Peyer's patch (tissue), 4 donors: ENCODE data around the gene RAMAC. TPM values are rescaled to one million over a fixed set of nuclear protein-coding genes. Genes with fewer than 3 reads are reported as not detected.

Source experiments
- DNase-seq, 3 donors: peaks; one replicate each; pipeline ENCODE4 v3.0.0-alpha.2; 2017 to 2019
- H3K27ac ChIP-seq, 4 donors: fragments of 200-600 bp; sonication (generic); one replicate each; pipeline ENCODE4 v1.5.1; 2016 to 2019
- H3K27me3 ChIP-seq, 2 donors: fragments of 200-600 bp; sonication (generic); one replicate each; pipeline ENCODE4 v1.5.1; 2019
- H3K36me3 ChIP-seq, 3 donors: fragments of 200-600 bp; sonication (generic); one replicate each; pipeline ENCODE4 v1.5.1; 2016 to 2019
- H3K4me1 ChIP-seq, 4 donors: fragments of 200-600 bp; sonication (generic); one replicate each; pipeline ENCODE4 v1.5.1; 2016 to 2019
- H3K4me3 ChIP-seq, 4 donors: fragments of 200-600 bp; sonication (generic); 1 replicate in 3 of 4; 2 replicates in 1 of 4; pipeline ENCODE4 v1.5.1; 2016 to 2019; ENCODE audit warnings: mild to moderate bottlenecking in 1 of 4
- H3K9me3 ChIP-seq, 4 donors: fragments of 200-600 bp; sonication (generic); one replicate each; pipeline ENCODE4 v1.5.1; 2016 to 2019; ENCODE audit warnings: mild to moderate bottlenecking in 1 of 4
- CTCF ChIP-seq, 6 experiments: fragments of 450-650 bp in 4 of 6; fragments of 200-600 bp in 2 of 6; sonication (generic) in 1 of 6; IDR thresholded peaks; one replicate each; pipeline ENCODE4 v1.5.1; 2017 to 2019; ENCODE audit warnings: antibody characterized with exemption in 6 of 6, mild to moderate bottlenecking in 3 of 6, moderate library complexity in 1 of 6
- POLR2A ChIP-seq, 2 donors: fragments of 450-650 bp; IDR thresholded peaks; one replicate each; pipeline ENCODE4 v1.5.1; 2017; ENCODE audit warnings: antibody characterized with exemption in 2 of 2, mild to moderate bottlenecking in 2 of 2, moderate library complexity in 2 of 2
- total RNA-seq, 4 donors: library from RNA; depleted of rRNA; stranded (reverse); fragments of >200 nt; gene quantifications; one replicate each; pipeline ENCODE4 v1.1.0, GENCODE V29; 2016

The RAMAC gene
- total RNA-seq, 4 donors from 2014 or later = 4.5 to 13.0 (median 10.9) TPM

GRCh38 chr15:82944056-82944455 is 42.0 kb upstream of the RAMAC start:
- Histone ChIP-seq H3K27me3 (no peaks in the 10 kb centered on the region), H3K4me1 (no peaks in the 10 kb centered on the region), H3K4me3 (no peak overlapping the region), H3K27ac (no peak overlapping the region), H3K9me3 (no peaks in the 10 kb centered on the region), H3K36me3 (no peaks in the 10 kb centered on the region)
- no peak for DNase-seq
- TF ChIP-seq POLR2A (IDR thresholded peaks at IDR 0.05) (no peak), CTCF (IDR thresholded peaks at IDR 0.05) (no peak)

- Histone ChIP-seq H3K4me3 (no peak overlapping the region), H3K4me1 (no peaks in the 10 kb centered on the region), H3K27me3 (no peaks in the 10 kb centered on the region), H3K9me3 (no peaks in the 10 kb centered on the region), H3K36me3 (no peaks in the 10 kb centered on the region), H3K27ac (no peak overlapping the region)
- no peak for DNase-seq
- TF ChIP-seq CTCF (IDR thresholded peaks at IDR 0.05) = no peak
- no peak for TF ChIP-seq POLR2A (IDR thresholded peaks at IDR 0.05)
Observed at GRCh38 chr15:82944821-82945220, 41.2 kb upstream of the RAMAC start.

GRCh38 chr15:82945326-82945725 is 40.7 kb upstream of the RAMAC start:
- Histone ChIP-seq H3K4me3 (no peak overlapping the region), H3K36me3 (no peaks in the 10 kb centered on the region), H3K27me3 (no peaks in the 10 kb centered on the region), H3K4me1 (no peaks in the 10 kb centered on the region), H3K27ac (no peak overlapping the region), H3K9me3 (no peaks in the 10 kb centered on the region)
- TF ChIP-seq CTCF (IDR thresholded peaks at IDR 0.05) (no peak), POLR2A (IDR thresholded peaks at IDR 0.05) (no peak)
- DNase-seq = no peak

DNA sequence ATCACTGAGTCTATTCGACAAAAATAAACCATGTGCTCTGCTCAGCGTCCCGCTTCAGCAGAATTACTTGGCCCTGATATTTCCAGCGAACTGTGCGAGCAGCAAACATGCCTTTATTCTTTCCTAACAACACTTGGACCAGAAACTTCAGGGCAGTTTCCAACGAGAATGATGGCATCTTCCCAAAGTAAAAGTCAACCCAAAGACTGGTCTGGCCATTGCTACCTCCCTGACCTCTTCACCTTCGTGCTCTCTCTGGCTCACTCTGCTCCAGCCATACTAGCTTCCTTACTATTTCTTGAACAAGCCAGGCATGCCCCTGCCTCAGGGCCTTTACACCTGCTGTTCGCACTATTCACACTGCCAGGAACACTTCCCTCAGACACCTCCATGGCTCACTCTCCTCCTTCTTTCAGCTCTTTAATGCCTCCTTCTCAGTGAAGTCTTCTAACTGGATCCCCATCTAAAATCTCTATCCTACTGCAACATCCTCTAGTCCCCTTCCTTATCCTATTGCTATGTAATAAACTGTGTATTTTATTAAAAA is 39.8 kb upstream of the RAMAC start:
- DNase-seq = no peak
- no peaks in the 10 kb centered on the region for H3K27me3 ChIP-seq
- no peak overlapping the region for H3K27ac ChIP-seq
- TF ChIP-seq POLR2A (IDR thresholded peaks at IDR 0.05) (no peak), CTCF (IDR thresholded peaks at IDR 0.05) (no peak)
- H3K9me3 ChIP-seq = no peaks in the 10 kb centered on the region
- H3K4me1 ChIP-seq = no peaks in the 10 kb centered on the region
- no peak overlapping the region for H3K4me3 ChIP-seq
- H3K36me3 ChIP-seq = no peaks in the 10 kb centered on the region

- H3K27me3 ChIP-seq = no peaks in the 10 kb centered on the region
- no peaks in the 10 kb centered on the region for H3K9me3 ChIP-seq
- no peak for TF ChIP-seq CTCF (IDR thresholded peaks at IDR 0.05)
- no peak for TF ChIP-seq POLR2A (IDR thresholded peaks at IDR 0.05)
- H3K27ac ChIP-seq = no peak overlapping the region
- no peak for DNase-seq
- H3K4me1 ChIP-seq = peaks cover 0 to 6% (median 2%) of the 10 kb centered on the region in 4 donors
- no peaks in the 10 kb centered on the region for H3K36me3 ChIP-seq
- no peak overlapping the region for H3K4me3 ChIP-seq
Observed at GRCh38 chr15:82950295-82950694, 35.7 kb upstream of the RAMAC start.
